ENCODE data around the gene CEP170B. TPM values are rescaled to one million over a fixed set of nuclear protein-coding genes. Genes with fewer than 3 reads are reported as not detected.
A peak's percentile ranks its signal among the peaks of the same experiment; 100 is the strongest.

CEP170B gene
- total and polyA plus RNA-seq, 2 donors from 2014 or later, result 8.1 to 42.4 TPM

- TF ChIP-seq, protein P1, sequence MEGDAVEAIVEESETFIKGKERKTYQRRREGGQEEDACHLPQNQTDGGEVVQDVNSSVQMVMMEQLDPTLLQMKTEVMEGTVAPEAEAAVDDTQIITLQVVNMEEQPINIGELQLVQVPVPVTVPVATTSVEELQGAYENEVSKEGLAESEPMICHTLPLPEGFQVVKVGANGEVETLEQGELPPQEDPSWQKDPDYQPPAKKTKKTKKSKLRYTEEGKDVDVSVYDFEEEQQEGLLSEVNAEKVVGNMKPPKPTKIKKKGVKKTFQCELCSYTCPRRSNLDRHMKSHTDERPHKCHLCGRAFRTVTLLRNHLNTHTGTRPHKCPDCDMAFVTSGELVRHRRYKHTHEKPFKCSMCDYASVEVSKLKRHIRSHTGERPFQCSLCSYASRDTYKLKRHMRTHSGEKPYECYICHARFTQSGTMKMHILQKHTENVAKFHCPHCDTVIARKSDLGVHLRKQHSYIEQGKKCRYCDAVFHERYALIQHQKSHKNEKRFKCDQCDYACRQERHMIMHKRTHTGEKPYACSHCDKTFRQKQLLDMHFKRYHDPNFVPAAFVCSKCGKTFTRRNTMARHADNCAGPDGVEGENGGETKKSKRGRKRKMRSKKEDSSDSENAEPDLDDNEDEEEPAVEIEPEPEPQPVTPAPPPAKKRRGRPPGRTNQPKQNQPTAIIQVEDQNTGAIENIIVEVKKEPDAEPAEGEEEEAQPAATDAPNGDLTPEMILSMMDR (IDR thresholded peaks at IDR 0.05; ENCODE audit: borderline replicate concordance, extremely low read depth, insufficient read depth), result no peak
- DNase-seq (peak in 1 of 5 donors; percentile 68), FAIRE-seq (no peak)
- Histone ChIP-seq H3K27ac (ENCODE audit: low read depth in 2 of 2, low read length in 2 of 2) (no peak overlapping the region), H3K9me3 (ENCODE audit: control insufficient read depth in 2 of 3, insufficient read depth in 1 of 3, low read length in 3 of 3) (no peaks in the 10 kb centered on the region), H3K4me1 (ENCODE audit: control insufficient read depth in 2 of 3, insufficient read depth in 2 of 3, low read depth in 1 of 3, low read length in 3 of 3) (peaks cover 0 to 2% (median 0%) of the 10 kb centered on the region in 3 donors), H3K27me3 (ENCODE audit: control insufficient read depth, insufficient read depth, low read length) (no peaks in the 10 kb centered on the region), H3K4me3 (ENCODE audit: low read length in 3 of 3) (no peak overlapping the region), H3K36me3 (ENCODE audit: control insufficient read depth in 2 of 3, insufficient read depth in 3 of 3, low read length in 3 of 3) (peaks cover 0 to 2% (median 0%) of the 10 kb centered on the region in 3 donors), H3K9ac (ENCODE audit: low read length in 3 of 3) (no peak overlapping the region)
- intact Hi-C loops (cut with DNase I), result no loop called here
Measured at GRCh38 chr14:104874571-104875411, 9.7 kb downstream of the CEP170B start.

DNA sequence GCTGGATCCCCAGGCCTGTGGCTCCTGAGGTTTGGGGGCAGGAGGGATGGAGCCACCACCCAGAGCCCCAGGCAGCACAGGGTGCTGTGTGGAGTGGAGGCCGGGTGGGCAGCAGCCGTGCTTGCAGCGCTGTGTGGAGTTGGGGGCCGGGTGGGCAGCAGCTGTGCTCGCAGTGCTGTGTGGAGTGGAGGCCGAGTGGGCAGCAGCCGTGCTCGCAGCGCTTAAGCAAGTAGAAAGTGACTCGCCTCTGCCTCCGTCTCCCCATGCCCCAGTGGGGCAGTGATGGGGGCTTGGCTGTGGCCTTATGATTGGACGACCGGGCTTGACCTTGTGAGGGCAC lies 10.3 kb downstream of the CEP170B start:
- Histone ChIP-seq H3K4me1 (ENCODE audit: control insufficient read depth in 2 of 3, insufficient read depth in 2 of 3, low read depth in 1 of 3, low read length in 3 of 3) (peaks cover 0 to 2% (median 0%) of the 10 kb centered on the region in 3 donors), H3K9ac (ENCODE audit: low read length in 3 of 3) (no peak overlapping the region), H3K9me3 (ENCODE audit: control insufficient read depth in 2 of 3, insufficient read depth in 1 of 3, low read length in 3 of 3) (no peaks in the 10 kb centered on the region), H3K27me3 (ENCODE audit: control insufficient read depth, insufficient read depth, low read length) (no peaks in the 10 kb centered on the region), H3K36me3 (ENCODE audit: control insufficient read depth in 2 of 3, insufficient read depth in 3 of 3, low read length in 3 of 3) (peaks cover under 1 to 3% (median 2%) of the 10 kb centered on the region in 3 donors), H3K27ac (ENCODE audit: low read depth in 2 of 2, low read length in 2 of 2) (no peak overlapping the region), H3K4me3 (ENCODE audit: low read length in 3 of 3) (no peak overlapping the region)
- intact Hi-C loops (cut with DNase I), result no loop called here
- DNase-seq (no peak), FAIRE-seq (no peak)
- TF ChIP-seq, protein P1 (IDR thresholded peaks at IDR 0.05; ENCODE audit: borderline replicate concordance, extremely low read depth, insufficient read depth), result no peak

DNA sequence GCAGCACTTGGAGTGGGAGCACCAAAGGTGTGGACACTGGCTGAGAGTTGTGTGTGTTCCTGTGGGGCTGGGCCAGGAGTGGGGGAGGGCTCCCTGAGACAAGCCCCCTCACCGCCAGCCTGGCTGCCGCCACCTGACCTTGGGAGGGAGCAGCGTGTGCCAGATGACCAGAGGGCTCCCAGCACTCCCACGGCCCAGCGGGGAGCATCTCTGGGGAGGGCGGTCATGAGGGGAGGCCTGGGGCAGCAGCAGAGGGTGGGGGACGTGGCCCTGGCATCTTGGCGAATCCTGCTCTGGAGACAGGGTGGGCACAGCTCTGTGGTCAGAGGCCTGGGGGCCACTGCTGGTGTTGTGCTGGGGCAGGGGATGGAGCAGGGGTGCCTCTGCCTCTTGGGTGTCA lies 10.7 kb downstream of the CEP170B start:
- Histone ChIP-seq H3K27ac (ENCODE audit: low read depth in 2 of 2, low read length in 2 of 2) (no peak overlapping the region), H3K9me3 (ENCODE audit: control insufficient read depth in 2 of 3, insufficient read depth in 1 of 3, low read length in 3 of 3) (no peaks in the 10 kb centered on the region), H3K27me3 (ENCODE audit: control insufficient read depth, insufficient read depth, low read length) (no peaks in the 10 kb centered on the region), H3K4me3 (ENCODE audit: low read length in 3 of 3) (no peak overlapping the region), H3K9ac (ENCODE audit: low read length in 3 of 3) (no peak overlapping the region), H3K4me1 (ENCODE audit: control insufficient read depth in 2 of 3, insufficient read depth in 2 of 3, low read depth in 1 of 3, low read length in 3 of 3) (peaks cover 0 to 2% (median 0%) of the 10 kb centered on the region in 3 donors), H3K36me3 (ENCODE audit: control insufficient read depth in 2 of 3, insufficient read depth in 3 of 3, low read length in 3 of 3) (peaks cover 2 to 7% (median 7%) of the 10 kb centered on the region in 3 donors)
- DNase-seq, result peak in 1 of 5 donors; percentile 74
- FAIRE-seq, result no peak
- TF ChIP-seq, protein P1 (IDR thresholded peaks at IDR 0.05; ENCODE audit: borderline replicate concordance, extremely low read depth, insufficient read depth), result no peak
- intact Hi-C loops (cut with DNase I), result no loop called here
